K562 (cell line): ENCODE measurements around the gene FRAT2. TPM values are rescaled to one million over a fixed set of nuclear protein-coding genes. Genes with fewer than 3 reads are reported as not detected.

ENCODE experiments used
- ATF1 ChIP-seq, 2 experiments: fragments of 450-650 bp in 1 of 2; IDR thresholded peaks; 2 replicates each; pipeline ENCODE4 v1.6.1; 2016; ENCODE audit warnings: missing compliant biosample characterization in 1 of 2, missing genetic modification characterization in 1 of 2
- BHLHE40 ChIP-seq: IDR thresholded peaks from 2 replicates; pipeline ENCODE4 v1.6.1; 2011; ENCODE audit warnings: low read length, improper control_type of control experiment
- COPS2 ChIP-seq: fragments of 450-650 bp; conservative IDR thresholded peaks from 2 replicates; pipeline ENCODE4 v1.6.1; 2016; ENCODE audit warnings: mild to moderate bottlenecking, moderate library complexity
- CXXC5 ChIP-seq: fragments of 250-450 bp; sonication (Bioruptor Pico); IDR thresholded peaks from 2 replicates; pipeline ENCODE4 v1.8.0; 2022; ENCODE audit warnings: inconsistent platforms, mild to moderate bottlenecking, moderate library complexity
- DIDO1 ChIP-seq: fragments of 450-650 bp; IDR thresholded peaks from 2 replicates; pipeline ENCODE4 v1.6.1; 2016; ENCODE audit warnings: low read depth, missing biosample characterization, missing genetic modification characterization
- MEIS2 ChIP-seq: fragments of 450-650 bp; IDR thresholded peaks from 2 replicates; pipeline ENCODE4 v1.6.1; 2014; ENCODE audit warnings: mild to moderate bottlenecking; ENCODE audit not compliant: partially characterized antibody
- RHOXF2B ChIP-seq: fragments of 250-450 bp; sonication (Bioruptor Pico); conservative IDR thresholded peaks from 2 replicates; pipeline ENCODE4 v1.5.1; 2021
- TCFL5 ChIP-seq: fragments of 250-450 bp; sonication (Bioruptor Pico); conservative IDR thresholded peaks from 2 replicates; pipeline ENCODE4 v1.6.1; 2021; ENCODE audit warnings: mild to moderate bottlenecking, moderate library complexity, matching md5 sums
- ZFP36 ChIP-seq: fragments of 150-350 bp; IDR thresholded peaks from 2 replicates; pipeline ENCODE4 v1.6.1; 2018; ENCODE audit warnings: low read length, low read depth; ENCODE audit not compliant: partially characterized antibody
- ZNF436 ChIP-seq: fragments of 250-450, 450-650 bp; sonication (Bioruptor Pico); formaldehyde crosslinking; IDR thresholded peaks from 2 replicates; pipeline ENCODE4 v1.7.0; 2020; ENCODE audit warnings: mild to moderate bottlenecking
- polyA plus RNA-seq, 8 experiments: library from polyadenylated mRNA; depleted of rRNA in 4 of 8; stranded (reverse) in 5 of 8; unstranded in 3 of 8; fragments of >200 nt; fragmentation: Nextera tagmentation in 2 of 8; fragmentation: Illumina TruSeq in 1 of 8; extraction: Ambion mirVana in 2 of 8; extraction: Trizol in 1 of 8; gene quantifications; 2 replicates each; pipeline versions ENCODE4 v1.2.1 to v1.2.3, GENCODE V29; 2011 to 2014; ENCODE audit warnings: inconsistent platforms in 1 of 8, missing spikeins in 1 of 8
- total RNA-seq, 7 experiments: library from RNA; depleted of rRNA in 6 of 7; stranded (reverse); fragments of >200 nt in 6 of 7; fragmentation: Illumina TruSeq in 2 of 7; extraction: Trizol in 2 of 7; gene quantifications; 2 replicates each; pipeline versions ENCODE4 v1.2.1 to v1.2.3, GENCODE V29; 2011 to 2021; ENCODE audit warnings: low replicate concordance in 1 of 7
- TF ChIP-seq, protein P1 (sequence below), 2 experiments: IDR thresholded peaks; 2 replicates each; pipeline ENCODE4 v1.6.1; 2011; ENCODE audit warnings: borderline replicate concordance in 1 of 2, control low read depth in 1 of 2, low read depth in 1 of 2, low read length in 1 of 2, mild to moderate bottlenecking in 1 of 2, mixed read lengths in 1 of 2, moderate library complexity in 1 of 2; ENCODE audit not compliant: insufficient read depth in 1 of 2, insufficient read length in 1 of 2, poor library complexity in 1 of 2, severe bottlenecking in 1 of 2; ENCODE audit errors: extremely low read depth in 1 of 2
- TF ChIP-seq, protein P2 (sequence below): fragments of 200-400 bp; formaldehyde crosslinking; IDR thresholded peaks from 2 replicates; pipeline ENCODE4 v1.6.1; 2017; ENCODE audit warnings: mild to moderate bottlenecking, low read depth, low read length, moderate library complexity
- TF ChIP-seq, protein P3 (sequence below): fragments of 250-450 bp; sonication (Bioruptor Pico); IDR thresholded peaks from 2 replicates; pipeline ENCODE4 v1.4.0; 2020
- TF ChIP-seq, protein P4 (sequence below): sonication (generic); formaldehyde crosslinking; IDR thresholded peaks from 2 replicates; pipeline ENCODE4 v1.8.0; 2022; ENCODE audit warnings: missing genetic modification reagents, mild to moderate bottlenecking, moderate library complexity, borderline replicate concordance
- TF ChIP-seq, protein P5 (sequence below), 2 experiments: fragments of 450-650 bp; IDR thresholded peaks; 2 replicates each; pipeline ENCODE4 v1.6.1; 2016

FRAT2 gene
- total and polyA plus RNA-seq, 9 of the 15 experiments (the other 6 are each of a cell fraction or from before 2014, with no cell fraction given), result 4.3 to 31.7 (median 19.5) TPM

DNA sequence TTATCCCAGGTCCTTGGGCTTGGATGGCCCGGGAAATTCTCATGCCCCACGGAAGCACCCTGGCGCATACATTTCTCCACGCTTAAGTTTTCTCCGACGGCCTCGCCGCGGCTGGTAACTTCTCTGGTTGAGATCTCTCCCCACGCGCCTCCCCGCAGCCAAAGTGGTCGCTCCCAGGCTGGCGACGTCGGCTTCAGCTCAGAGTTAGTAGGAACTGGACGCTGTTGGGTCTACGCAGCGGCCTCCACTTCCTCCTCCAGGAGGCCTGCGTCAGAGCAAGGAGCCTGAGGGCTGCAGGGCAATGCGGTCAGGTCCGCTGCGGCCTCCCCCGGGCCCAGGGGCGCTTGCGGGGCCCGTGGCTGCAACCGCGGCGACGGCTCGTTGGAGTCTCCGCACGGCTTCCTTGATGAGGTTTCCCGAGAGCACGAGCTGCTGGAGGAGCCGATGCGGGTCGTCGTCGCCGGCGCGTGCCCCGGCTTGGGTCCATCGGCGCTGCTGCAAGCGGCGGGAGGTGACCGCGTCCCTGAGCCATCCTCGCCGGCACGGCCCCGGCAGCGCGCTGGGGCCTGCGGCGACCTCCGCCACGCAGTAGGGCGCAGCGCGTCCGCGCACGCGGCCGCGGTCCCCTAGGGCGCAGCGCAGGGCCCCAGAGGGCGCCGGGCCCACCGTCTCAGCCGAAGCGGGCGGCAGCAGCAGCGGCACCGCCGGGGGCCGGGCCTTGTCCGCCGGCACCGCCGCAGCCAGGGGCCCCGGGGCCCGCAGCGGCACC, 744 bp downstream of the FRAT2 start (continued):
- TF ChIP-seq, protein P1, sequence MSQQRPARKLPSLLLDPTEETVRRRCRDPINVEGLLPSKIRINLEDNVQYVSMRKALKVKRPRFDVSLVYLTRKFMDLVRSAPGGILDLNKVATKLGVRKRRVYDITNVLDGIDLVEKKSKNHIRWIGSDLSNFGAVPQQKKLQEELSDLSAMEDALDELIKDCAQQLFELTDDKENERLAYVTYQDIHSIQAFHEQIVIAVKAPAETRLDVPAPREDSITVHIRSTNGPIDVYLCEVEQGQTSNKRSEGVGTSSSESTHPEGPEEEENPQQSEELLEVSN (IDR thresholded peaks at IDR 0.05; ENCODE audit: borderline replicate concordance in 1 of 2, extremely low read depth in 1 of 2, insufficient read depth in 1 of 2, insufficient read length in 1 of 2, low read depth in 1 of 2, low read length in 1 of 2, poor library complexity in 1 of 2, severe bottlenecking in 1 of 2), result peak; percentile 23 to 71
- TF ChIP-seq COPS2 (no peak), DIDO1 (tag) (no peak), TCFL5 (no peak), BHLHE40 (no peak), ZNF436 (CRISPR knock-in tag) (no peak), CXXC5 (CRISPR knock-in tag) (peak; percentile 12; the same call in 1 of the 2 replicates), ATF1 (CRISPR knock-in tag; IDR thresholded peaks at IDR 0.05) (no peak), ATF1 (tag; IDR thresholded peaks at IDR 0.05) (no peak; the same call in 1 of the 2 replicates), RHOXF2B (no peak), ZFP36 (no peak), MEIS2 (no peak)
- TF ChIP-seq, protein P2, sequence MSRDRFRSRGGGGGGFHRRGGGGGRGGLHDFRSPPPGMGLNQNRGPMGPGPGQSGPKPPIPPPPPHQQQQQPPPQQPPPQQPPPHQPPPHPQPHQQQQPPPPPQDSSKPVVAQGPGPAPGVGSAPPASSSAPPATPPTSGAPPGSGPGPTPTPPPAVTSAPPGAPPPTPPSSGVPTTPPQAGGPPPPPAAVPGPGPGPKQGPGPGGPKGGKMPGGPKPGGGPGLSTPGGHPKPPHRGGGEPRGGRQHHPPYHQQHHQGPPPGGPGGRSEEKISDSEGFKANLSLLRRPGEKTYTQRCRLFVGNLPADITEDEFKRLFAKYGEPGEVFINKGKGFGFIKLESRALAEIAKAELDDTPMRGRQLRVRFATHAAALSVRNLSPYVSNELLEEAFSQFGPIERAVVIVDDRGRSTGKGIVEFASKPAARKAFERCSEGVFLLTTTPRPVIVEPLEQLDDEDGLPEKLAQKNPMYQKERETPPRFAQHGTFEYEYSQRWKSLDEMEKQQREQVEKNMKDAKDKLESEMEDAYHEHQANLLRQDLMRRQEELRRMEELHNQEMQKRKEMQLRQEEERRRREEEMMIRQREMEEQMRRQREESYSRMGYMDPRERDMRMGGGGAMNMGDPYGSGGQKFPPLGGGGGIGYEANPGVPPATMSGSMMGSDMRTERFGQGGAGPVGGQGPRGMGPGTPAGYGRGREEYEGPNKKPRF, result no peak
- TF ChIP-seq, protein P3, sequence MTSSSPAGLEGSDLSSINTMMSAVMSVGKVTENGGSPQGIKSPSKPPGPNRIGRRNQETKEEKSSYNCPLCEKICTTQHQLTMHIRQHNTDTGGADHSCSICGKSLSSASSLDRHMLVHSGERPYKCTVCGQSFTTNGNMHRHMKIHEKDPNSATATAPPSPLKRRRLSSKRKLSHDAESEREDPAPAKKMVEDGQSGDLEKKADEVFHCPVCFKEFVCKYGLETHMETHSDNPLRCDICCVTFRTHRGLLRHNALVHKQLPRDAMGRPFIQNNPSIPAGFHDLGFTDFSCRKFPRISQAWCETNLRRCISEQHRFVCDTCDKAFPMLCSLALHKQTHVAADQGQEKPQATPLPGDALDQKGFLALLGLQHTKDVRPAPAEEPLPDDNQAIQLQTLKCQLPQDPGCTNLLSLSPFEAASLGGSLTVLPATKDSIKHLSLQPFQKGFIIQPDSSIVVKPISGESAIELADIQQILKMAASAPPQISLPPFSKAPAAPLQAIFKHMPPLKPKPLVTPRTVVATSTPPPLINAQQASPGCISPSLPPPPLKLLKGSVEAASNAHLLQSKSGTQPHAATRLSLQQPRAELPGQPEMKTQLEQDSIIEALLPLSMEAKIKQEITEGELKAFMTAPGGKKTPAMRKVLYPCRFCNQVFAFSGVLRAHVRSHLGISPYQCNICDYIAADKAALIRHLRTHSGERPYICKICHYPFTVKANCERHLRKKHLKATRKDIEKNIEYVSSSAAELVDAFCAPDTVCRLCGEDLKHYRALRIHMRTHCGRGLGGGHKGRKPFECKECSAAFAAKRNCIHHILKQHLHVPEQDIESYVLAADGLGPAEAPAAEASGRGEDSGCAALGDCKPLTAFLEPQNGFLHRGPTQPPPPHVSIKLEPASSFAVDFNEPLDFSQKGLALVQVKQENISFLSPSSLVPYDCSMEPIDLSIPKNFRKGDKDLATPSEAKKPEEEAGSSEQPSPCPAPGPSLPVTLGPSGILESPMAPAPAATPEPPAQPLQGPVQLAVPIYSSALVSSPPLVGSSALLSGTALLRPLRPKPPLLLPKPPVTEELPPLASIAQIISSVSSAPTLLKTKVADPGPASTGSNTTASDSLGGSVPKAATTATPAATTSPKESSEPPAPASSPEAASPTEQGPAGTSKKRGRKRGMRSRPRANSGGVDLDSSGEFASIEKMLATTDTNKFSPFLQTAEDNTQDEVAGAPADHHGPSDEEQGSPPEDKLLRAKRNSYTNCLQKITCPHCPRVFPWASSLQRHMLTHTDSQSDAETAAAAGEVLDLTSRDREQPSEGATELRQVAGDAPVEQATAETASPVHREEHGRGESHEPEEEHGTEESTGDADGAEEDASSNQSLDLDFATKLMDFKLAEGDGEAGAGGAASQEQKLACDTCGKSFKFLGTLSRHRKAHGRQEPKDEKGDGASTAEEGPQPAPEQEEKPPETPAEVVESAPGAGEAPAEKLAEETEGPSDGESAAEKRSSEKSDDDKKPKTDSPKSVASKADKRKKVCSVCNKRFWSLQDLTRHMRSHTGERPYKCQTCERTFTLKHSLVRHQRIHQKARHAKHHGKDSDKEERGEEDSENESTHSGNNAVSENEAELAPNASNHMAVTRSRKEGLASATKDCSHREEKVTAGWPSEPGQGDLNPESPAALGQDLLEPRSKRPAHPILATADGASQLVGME (CRISPR knock-in tag), result no peak
- TF ChIP-seq, protein P4, sequence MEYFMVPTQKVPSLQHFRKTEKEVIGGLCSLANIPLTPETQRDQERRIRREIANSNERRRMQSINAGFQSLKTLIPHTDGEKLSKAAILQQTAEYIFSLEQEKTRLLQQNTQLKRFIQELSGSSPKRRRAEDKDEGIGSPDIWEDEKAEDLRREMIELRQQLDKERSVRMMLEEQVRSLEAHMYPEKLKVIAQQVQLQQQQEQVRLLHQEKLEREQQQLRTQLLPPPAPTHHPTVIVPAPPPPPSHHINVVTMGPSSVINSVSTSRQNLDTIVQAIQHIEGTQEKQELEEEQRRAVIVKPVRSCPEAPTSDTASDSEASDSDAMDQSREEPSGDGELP, result peak; percentile 17; the same call in 1 of the 2 replicates
- TF ChIP-seq, protein P5, sequence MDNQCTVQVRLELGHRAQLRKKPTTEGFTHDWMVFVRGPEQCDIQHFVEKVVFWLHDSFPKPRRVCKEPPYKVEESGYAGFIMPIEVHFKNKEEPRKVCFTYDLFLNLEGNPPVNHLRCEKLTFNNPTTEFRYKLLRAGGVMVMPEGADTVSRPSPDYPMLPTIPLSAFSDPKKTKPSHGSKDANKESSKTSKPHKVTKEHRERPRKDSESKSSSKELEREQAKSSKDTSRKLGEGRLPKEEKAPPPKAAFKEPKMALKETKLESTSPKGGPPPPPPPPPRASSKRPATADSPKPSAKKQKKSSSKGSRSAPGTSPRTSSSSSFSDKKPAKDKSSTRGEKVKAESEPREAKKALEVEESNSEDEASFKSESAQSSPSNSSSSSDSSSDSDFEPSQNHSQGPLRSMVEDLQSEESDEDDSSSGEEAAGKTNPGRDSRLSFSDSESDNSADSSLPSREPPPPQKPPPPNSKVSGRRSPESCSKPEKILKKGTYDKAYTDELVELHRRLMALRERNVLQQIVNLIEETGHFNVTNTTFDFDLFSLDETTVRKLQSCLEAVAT (IDR thresholded peaks at IDR 0.05), result peak in 1 of 2 experiments; percentile 33; a peak in 1 of 4 replicates
